HepG2 (cell line): Measurements from ENCODE around the gene PA2G4. TPM values are rescaled to one million over a fixed set of nuclear protein-coding genes. Genes with fewer than 3 reads are reported as not detected.

ENCODE experiments used
- HBP1 ChIP-seq: IDR thresholded peaks from 2 replicates; pipeline ENCODE4 v1.6.1; 2016; ENCODE audit warnings: low read depth, control low read depth
- HIVEP1 ChIP-seq: sonication (generic); formaldehyde crosslinking; IDR thresholded peaks from 2 replicates; pipeline ENCODE4 v1.4.0; 2020; ENCODE audit warnings: mild to moderate bottlenecking, missing genetic modification reagents
- HNF1B ChIP-seq: sonication (generic); formaldehyde crosslinking; IDR thresholded peaks from 2 replicates; pipeline ENCODE4 v1.5.1; 2020; ENCODE audit warnings: mild to moderate bottlenecking, moderate library complexity, missing genetic modification reagents
- MEIS2 ChIP-seq: sonication (generic); formaldehyde crosslinking; IDR thresholded peaks from 2 replicates; pipeline ENCODE4 v1.9.0; 2021; ENCODE audit warnings: mild to moderate bottlenecking, missing genetic modification reagents
- MXI1 ChIP-seq: IDR thresholded peaks from 3 replicates; pipeline ENCODE4 v1.6.1; 2012; ENCODE audit warnings: low read depth, low read length, inconsistent platforms, borderline replicate concordance
- NR1H2 ChIP-seq: sonication (generic); formaldehyde crosslinking; IDR thresholded peaks from 2 replicates; pipeline ENCODE4 v1.8.1; 2022; ENCODE audit warnings: low read depth, missing genetic modification reagents, borderline replicate concordance
- NR3C1 ChIP-seq: sonication (generic); formaldehyde crosslinking; IDR thresholded peaks from 2 replicates; pipeline ENCODE4 v1.4.0; 2020; ENCODE audit warnings: missing genetic modification reagents
- RELA ChIP-seq: sonication (generic); formaldehyde crosslinking; IDR thresholded peaks from 2 replicates; pipeline ENCODE4 v1.4.0; 2020; ENCODE audit warnings: missing genetic modification reagents
- SMC3 ChIP-seq: IDR thresholded peaks from 2 replicates; pipeline ENCODE4 v1.6.1; 2011; ENCODE audit warnings: low read length, improper control_type of control experiment
- YY1 ChIP-seq: IDR thresholded peaks from 2 replicates; pipeline ENCODE4 v1.6.1; 2011; ENCODE audit warnings: low read length, low read depth, moderate library complexity, mild to moderate bottlenecking; ENCODE audit not compliant: insufficient read depth, insufficient replicate concordance
- ZNF350 ChIP-seq: sonication (generic); formaldehyde crosslinking; IDR thresholded peaks from 2 replicates; pipeline ENCODE4 v1.4.0; 2020; ENCODE audit warnings: mild to moderate bottlenecking, low read depth, missing genetic modification reagents, borderline replicate concordance
- ZNF484 ChIP-seq: sonication (generic); formaldehyde crosslinking; IDR thresholded peaks from 2 replicates; pipeline ENCODE4 v1.5.1; 2020; ENCODE audit warnings: mild to moderate bottlenecking, low read depth, missing genetic modification reagents, borderline replicate concordance
- ZNF737 ChIP-seq: sonication (generic); formaldehyde crosslinking; IDR thresholded peaks from 2 replicates; pipeline ENCODE4 v1.5.0; 2020; ENCODE audit warnings: missing genetic modification reagents, mild to moderate bottlenecking, borderline replicate concordance
- ZNF747 ChIP-seq: sonication (generic); formaldehyde crosslinking; IDR thresholded peaks from 2 replicates; pipeline ENCODE4 v1.8.1; 2023; ENCODE audit warnings: missing genetic modification reagents, mild to moderate bottlenecking, borderline replicate concordance
- ZNF773 ChIP-seq: sonication (generic); formaldehyde crosslinking; IDR thresholded peaks from 2 replicates; pipeline ENCODE4 v1.4.0; 2020; ENCODE audit warnings: missing genetic modification reagents, borderline replicate concordance
- ZNF776 ChIP-seq: sonication (generic); formaldehyde crosslinking; IDR thresholded peaks from 2 replicates; pipeline ENCODE4 v1.4.0; 2020; ENCODE audit warnings: mild to moderate bottlenecking, missing genetic modification reagents
- polyA plus RNA-seq, 8 experiments: library from polyadenylated mRNA; depleted of rRNA in 3 of 8; stranded (reverse) in 7 of 8; unstranded in 1 of 8; fragments of >200 nt; fragmentation: Illumina TruSeq in 4 of 8; extraction: Trizol in 4 of 8; gene quantifications; 2 replicates each; pipeline versions ENCODE4 v1.2.1 to v1.2.3, GENCODE V29; 2011 to 2016; ENCODE audit warnings: low read depth in 4 of 8, missing spikeins in 1 of 8, mixed read lengths in 1 of 8; ENCODE audit not compliant: insufficient read depth in 1 of 8
- total RNA-seq, 5 experiments: library from RNA; depleted of rRNA; stranded (reverse); fragments of >200 nt; fragmentation: Illumina TruSeq; extraction: Trizol; gene quantifications; 2 replicates each; pipeline ENCODE4 v1.2.3, GENCODE V29; 2016; ENCODE audit warnings: low read depth in 1 of 5
- TF ChIP-seq, protein P1 (sequence below): sonication (generic); formaldehyde crosslinking; IDR thresholded peaks from 2 replicates; pipeline ENCODE4 v1.4.0; 2020; ENCODE audit warnings: mild to moderate bottlenecking, missing genetic modification reagents
- TF ChIP-seq, protein P2 (sequence below): sonication (generic); formaldehyde crosslinking; IDR thresholded peaks from 2 replicates; pipeline ENCODE4 v1.5.0; 2020; ENCODE audit warnings: mild to moderate bottlenecking, missing genetic modification reagents

The PA2G4 gene
- total and polyA plus RNA-seq, 2 of the 13 experiments (the other 11 are each of a cell fraction or from before 2014, with no cell fraction given) = 147 to 240 TPM

DNA sequence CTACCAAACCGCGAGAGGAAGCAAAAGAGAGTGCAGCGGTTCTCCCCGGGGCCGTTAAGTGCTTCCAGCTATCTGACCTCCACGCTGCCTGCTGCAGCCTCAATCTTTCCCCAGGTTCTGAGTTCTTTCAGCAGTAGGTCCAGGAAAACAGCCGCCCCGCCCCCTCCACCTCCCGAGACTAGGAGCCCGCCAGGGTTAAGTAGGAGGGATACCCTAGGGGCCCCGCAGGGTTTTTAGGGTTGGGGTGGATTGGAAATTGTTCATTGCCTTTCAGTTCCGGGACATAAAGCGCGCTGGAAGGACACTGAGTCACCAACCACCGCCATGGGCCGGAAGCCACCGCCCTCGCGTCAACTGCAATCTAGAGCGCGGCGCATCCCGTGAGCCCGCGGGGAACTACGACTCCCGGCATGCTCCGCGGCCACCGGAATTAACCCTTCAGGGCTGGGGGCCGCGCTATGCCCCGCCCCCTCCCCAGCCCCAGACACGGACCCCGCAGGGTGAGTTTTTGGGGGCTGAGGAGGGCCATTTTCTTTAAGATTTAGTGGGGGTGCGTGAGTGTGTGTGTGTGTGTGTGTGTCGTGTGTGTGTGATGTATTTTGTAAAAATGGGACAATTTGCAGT lies 47.9 kb downstream of the PA2G4 start, which contains the start of gene MYL6B (continued):
- TF ChIP-seq, protein P1, sequence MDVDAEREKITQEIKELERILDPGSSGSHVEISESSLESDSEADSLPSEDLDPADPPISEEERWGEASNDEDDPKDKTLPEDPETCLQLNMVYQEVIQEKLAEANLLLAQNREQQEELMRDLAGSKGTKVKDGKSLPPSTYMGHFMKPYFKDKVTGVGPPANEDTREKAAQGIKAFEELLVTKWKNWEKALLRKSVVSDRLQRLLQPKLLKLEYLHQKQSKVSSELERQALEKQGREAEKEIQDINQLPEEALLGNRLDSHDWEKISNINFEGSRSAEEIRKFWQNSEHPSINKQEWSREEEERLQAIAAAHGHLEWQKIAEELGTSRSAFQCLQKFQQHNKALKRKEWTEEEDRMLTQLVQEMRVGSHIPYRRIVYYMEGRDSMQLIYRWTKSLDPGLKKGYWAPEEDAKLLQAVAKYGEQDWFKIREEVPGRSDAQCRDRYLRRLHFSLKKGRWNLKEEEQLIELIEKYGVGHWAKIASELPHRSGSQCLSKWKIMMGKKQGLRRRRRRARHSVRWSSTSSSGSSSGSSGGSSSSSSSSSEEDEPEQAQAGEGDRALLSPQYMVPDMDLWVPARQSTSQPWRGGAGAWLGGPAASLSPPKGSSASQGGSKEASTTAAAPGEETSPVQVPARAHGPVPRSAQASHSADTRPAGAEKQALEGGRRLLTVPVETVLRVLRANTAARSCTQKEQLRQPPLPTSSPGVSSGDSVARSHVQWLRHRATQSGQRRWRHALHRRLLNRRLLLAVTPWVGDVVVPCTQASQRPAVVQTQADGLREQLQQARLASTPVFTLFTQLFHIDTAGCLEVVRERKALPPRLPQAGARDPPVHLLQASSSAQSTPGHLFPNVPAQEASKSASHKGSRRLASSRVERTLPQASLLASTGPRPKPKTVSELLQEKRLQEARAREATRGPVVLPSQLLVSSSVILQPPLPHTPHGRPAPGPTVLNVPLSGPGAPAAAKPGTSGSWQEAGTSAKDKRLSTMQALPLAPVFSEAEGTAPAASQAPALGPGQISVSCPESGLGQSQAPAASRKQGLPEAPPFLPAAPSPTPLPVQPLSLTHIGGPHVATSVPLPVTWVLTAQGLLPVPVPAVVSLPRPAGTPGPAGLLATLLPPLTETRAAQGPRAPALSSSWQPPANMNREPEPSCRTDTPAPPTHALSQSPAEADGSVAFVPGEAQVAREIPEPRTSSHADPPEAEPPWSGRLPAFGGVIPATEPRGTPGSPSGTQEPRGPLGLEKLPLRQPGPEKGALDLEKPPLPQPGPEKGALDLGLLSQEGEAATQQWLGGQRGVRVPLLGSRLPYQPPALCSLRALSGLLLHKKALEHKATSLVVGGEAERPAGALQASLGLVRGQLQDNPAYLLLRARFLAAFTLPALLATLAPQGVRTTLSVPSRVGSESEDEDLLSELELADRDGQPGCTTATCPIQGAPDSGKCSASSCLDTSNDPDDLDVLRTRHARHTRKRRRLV (CRISPR knock-in tag) = peak; percentile 27; the same call in 1 of the 2 replicates
- TF ChIP-seq SMC3 (no peak), HNF1B (no peak), ZNF737 (no peak), HBP1 (CRISPR knock-in tag) (0 out of 2 replicates have a peak, but pooled peaks have one; percentile 53), ZNF776 (no peak), RELA (CRISPR knock-in tag) (no peak), ZNF747 (CRISPR knock-in tag) (0 out of 2 replicates have a peak, but pooled peaks have one; percentile 61), ZNF484 (CRISPR knock-in tag) (no peak), NR3C1 (CRISPR knock-in tag) (no peak), ZNF773 (CRISPR knock-in tag) (no peak), MXI1 (peak; percentile 81; the same call in 1 of the 3 replicates), NR1H2 (CRISPR knock-in tag) (no peak), HIVEP1 (CRISPR knock-in tag) (no peak), MEIS2 (peak; percentile 80; the same call in 1 of the 2 replicates), YY1 (peak; percentile 91), ZNF350 (CRISPR knock-in tag) (no peak)
- TF ChIP-seq, protein P2, sequence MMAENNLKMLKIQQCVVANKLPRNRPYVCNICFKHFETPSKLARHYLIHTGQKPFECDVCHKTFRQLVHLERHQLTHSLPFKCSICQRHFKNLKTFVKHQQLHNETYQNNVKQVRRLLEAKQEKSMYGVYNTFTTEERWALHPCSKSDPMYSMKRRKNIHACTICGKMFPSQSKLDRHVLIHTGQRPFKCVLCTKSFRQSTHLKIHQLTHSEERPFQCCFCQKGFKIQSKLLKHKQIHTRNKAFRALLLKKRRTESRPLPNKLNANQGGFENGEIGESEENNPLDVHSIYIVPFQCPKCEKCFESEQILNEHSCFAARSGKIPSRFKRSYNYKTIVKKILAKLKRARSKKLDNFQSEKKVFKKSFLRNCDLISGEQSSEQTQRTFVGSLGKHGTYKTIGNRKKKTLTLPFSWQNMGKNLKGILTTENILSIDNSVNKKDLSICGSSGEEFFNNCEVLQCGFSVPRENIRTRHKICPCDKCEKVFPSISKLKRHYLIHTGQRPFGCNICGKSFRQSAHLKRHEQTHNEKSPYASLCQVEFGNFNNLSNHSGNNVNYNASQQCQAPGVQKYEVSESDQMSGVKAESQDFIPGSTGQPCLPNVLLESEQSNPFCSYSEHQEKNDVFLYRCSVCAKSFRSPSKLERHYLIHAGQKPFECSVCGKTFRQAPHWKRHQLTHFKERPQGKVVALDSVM = no peak
